CD4-positive, alpha-beta T cell (primary cell): ENCODE data around the gene NRXN2. TPM values are rescaled to one million over a fixed set of nuclear protein-coding genes. Genes with fewer than 3 reads are reported as not detected.

ENCODE experiments used
- ATAC-seq: fragments of 200-7000 bp; cut with Tn5 transposase; one replicate; pipeline ENCODE4 v1.10.0; 2022; ENCODE audit warnings: mild to moderate bottlenecking; ENCODE audit not compliant: poor library complexity
- CTCF ChIA-PET: fragments of 350-600 bp; sonication (Branson Sonifier 250); formaldehyde crosslinking; loops from one replicate; lab custom pipeline; 2021; ENCODE audit warnings: antibody characterized with exemption, inconsistent platforms; lab: Charles Lee
- POLR2A ChIA-PET: fragments of 350-600 bp; sonication (Branson Sonifier 250); formaldehyde crosslinking; loops from one replicate; lab custom pipeline; 2021; ENCODE audit warnings: antibody characterized with exemption, inconsistent platforms; lab: Charles Lee
- DNase-seq, 14 experiments: peaks; one replicate each; pipeline ENCODE4 v3.0.0-alpha.2; 2013 to 2020; ENCODE audit warnings: mixed read lengths in 2 of 14
- H3K27ac ChIP-seq, 2 donors: one replicate each; pipeline versions ENCODE4 v1.5.1 to v1.7.0; 2013; ENCODE audit warnings: low read length in 2 of 2, low read depth in 1 of 2, mild to moderate bottlenecking in 1 of 2
- H3K27me3 ChIP-seq, 2 experiments: 1 replicate in 1 of 2; 2 replicates in 1 of 2; pipeline versions ENCODE4 v1.6.1 to v1.7.0; 2013; ENCODE audit warnings: low read length in 2 of 2, control low read depth in 1 of 2, mild to moderate bottlenecking in 1 of 2, moderate library complexity in 1 of 2; ENCODE audit not compliant: insufficient read depth in 2 of 2, control insufficient read depth in 1 of 2
- H3K36me3 ChIP-seq: one replicate; pipeline ENCODE4 v1.6.1; 2013; ENCODE audit warnings: low read length, control low read depth; ENCODE audit not compliant: insufficient read depth
- H3K4me1 ChIP-seq: one replicate; pipeline ENCODE4 v1.6.1; 2013; ENCODE audit warnings: low read length, control low read depth; ENCODE audit not compliant: insufficient read depth
- H3K4me3 ChIP-seq: one replicate; pipeline ENCODE4 v1.5.1; 2013; ENCODE audit warnings: mild to moderate bottlenecking, low read length, moderate library complexity
- H3K9me3 ChIP-seq, 2 experiments: 1 replicate in 1 of 2; 2 replicates in 1 of 2; pipeline versions ENCODE4 v1.6.1 to v1.7.0; 2013; ENCODE audit warnings: low read length in 2 of 2, mild to moderate bottlenecking in 2 of 2, control low read depth in 1 of 2, moderate library complexity in 1 of 2; ENCODE audit not compliant: control insufficient read depth in 1 of 2, insufficient read depth in 1 of 2
- H3K27ac Mint-ChIP-seq: one replicate; pipeline ENCODE4 v1.8.0; 2020; ENCODE audit warnings: mixed read lengths
- H3K27me3 Mint-ChIP-seq: one replicate; pipeline ENCODE4 v1.8.0; 2021; ENCODE audit warnings: mixed read lengths
- H3K36me3 Mint-ChIP-seq: one replicate; pipeline ENCODE4 v1.8.0; 2021; ENCODE audit warnings: low read depth, mixed read lengths
- H3K4me1 Mint-ChIP-seq: one replicate; pipeline ENCODE4 v1.8.0; 2021; ENCODE audit warnings: low read depth, mixed read lengths
- H3K4me3 Mint-ChIP-seq: one replicate; pipeline ENCODE4 v1.8.0; 2020; ENCODE audit warnings: mild to moderate bottlenecking, mixed read lengths
- H3K9me3 Mint-ChIP-seq: one replicate; pipeline ENCODE4 v1.8.0; 2020; ENCODE audit warnings: mixed read lengths
- CTCF ChIP-seq: fragments of 200-600 bp; IDR thresholded peaks from one replicate; pipeline ENCODE4 v1.8.0; 2022; ENCODE audit warnings: antibody characterized with exemption, mild to moderate bottlenecking
- intact Hi-C, 2 experiments: fragments of 100-400 bp; cut with DNase I in 1 of 2; cut with micrococcal nuclease in 1 of 2; formaldehyde crosslinking; loops; one replicate each; pipeline versions ENCODE4 v1.15.1 to v1.9.0; 2023 to 2025; cut with DNase I, micrococcal nuclease
- total RNA-seq, 174 experiments: library from RNA in 2 of 174; stranded (reverse) in 2 of 174; gene quantifications; one replicate each; pipeline ENCODE4 v1.2.3 and lab custom pipeline; 2021 to 2026

The NRXN2 gene
- total RNA-seq, 2 experiments from 2014 or later: 0.05 to 0.31 TPM

- ChIA-PET CTCF (no interaction called here), POLR2A (no interaction called here)
- H3K9me3 Mint-ChIP-seq: no peaks in the 10 kb centered on the region
- H3K27ac ChIP-seq: no peak overlapping the region
- no peak overlapping the region for H3K4me3 ChIP-seq
- TF ChIP-seq CTCF: no peak
- H3K4me1 Mint-ChIP-seq: peaks cover 8% of the 10 kb centered on the region
- ATAC-seq: no peak
- H3K9me3 ChIP-seq: peaks cover 0 to 5% of the 10 kb centered on the region in 2 experiments
- intact Hi-C loops: no loop called here
- H3K4me1 ChIP-seq: peaks cover 19% of the 10 kb centered on the region
- H3K27ac Mint-ChIP-seq: no peak overlapping the region
- no peaks in the 10 kb centered on the region for H3K27me3 ChIP-seq
- no peaks in the 10 kb centered on the region for H3K36me3 Mint-ChIP-seq
- H3K36me3 ChIP-seq: no peaks in the 10 kb centered on the region
- DNase-seq: no peak
- H3K4me3 Mint-ChIP-seq: no peak overlapping the region
- no peaks in the 10 kb centered on the region for H3K27me3 Mint-ChIP-seq
Measured at GRCh38 chr11:64621283-64622019, 101.5 kb downstream of the NRXN2 start.

- H3K4me3 Mint-ChIP-seq: no peak overlapping the region
- H3K27ac Mint-ChIP-seq: no peak overlapping the region
- CTCF ChIA-PET: no interaction called here
- ATAC-seq (no peak), DNase-seq (no peak)
- H3K27me3 Mint-ChIP-seq: no peaks in the 10 kb centered on the region
- H3K4me3 ChIP-seq: no peak overlapping the region
- intact Hi-C loops: no loop called here
- peaks cover 8% of the 10 kb centered on the region for H3K4me1 Mint-ChIP-seq
- no peak overlapping the region for H3K27ac ChIP-seq
- no peaks in the 10 kb centered on the region for H3K36me3 ChIP-seq
- no peaks in the 10 kb centered on the region for H3K27me3 ChIP-seq
- POLR2A ChIA-PET: no interaction called here
- peaks cover 19% of the 10 kb centered on the region for H3K4me1 ChIP-seq
- no peaks in the 10 kb centered on the region for H3K9me3 Mint-ChIP-seq
- no peak for TF ChIP-seq CTCF
- H3K36me3 Mint-ChIP-seq: no peaks in the 10 kb centered on the region
- H3K9me3 ChIP-seq: peaks cover 0 to 5% of the 10 kb centered on the region in 2 experiments
Measured at GRCh38 chr11:64620381-64620971, 102.5 kb downstream of the NRXN2 start.

GRCh38 chr11:64619811-64620380, 103.1 kb downstream of the NRXN2 start:
- H3K36me3 Mint-ChIP-seq: no peaks in the 10 kb centered on the region
- no peaks in the 10 kb centered on the region for H3K36me3 ChIP-seq
- no peak overlapping the region for H3K27ac ChIP-seq
- H3K4me1 ChIP-seq: peaks cover 19% of the 10 kb centered on the region
- intact Hi-C loops: no loop called here
- no peaks in the 10 kb centered on the region for H3K27me3 ChIP-seq
- no peak overlapping the region for H3K4me3 Mint-ChIP-seq
- ATAC-seq (no peak), DNase-seq (no peak)
- H3K4me3 ChIP-seq: no peak overlapping the region
- ChIA-PET CTCF (no interaction called here), POLR2A (no interaction called here)
- peaks cover 0 to 5% of the 10 kb centered on the region in 2 experiments for H3K9me3 ChIP-seq
- no peaks in the 10 kb centered on the region for H3K27me3 Mint-ChIP-seq
- H3K9me3 Mint-ChIP-seq: no peaks in the 10 kb centered on the region
- H3K4me1 Mint-ChIP-seq: peaks cover 8% of the 10 kb centered on the region
- TF ChIP-seq CTCF: no peak
- no peak overlapping the region for H3K27ac Mint-ChIP-seq
